HG02885 (cell line): ENCODE data around the gene HEXD.
"Not testable (repeated sequence)": the region's sequence is repeated elsewhere in the genome, so short reads cannot be mapped to it uniquely, and the experiment has no call there.

Experiments used
- ATAC-seq: cut with Tn5 transposase; IDR thresholded peaks from one replicate; pipeline ENCODE4 v1.9.1; 2021; ENCODE audit warnings: mild to moderate bottlenecking; ENCODE audit not compliant: unreplicated experiment, poor library complexity

HEXD gene

GRCh38 chr17:82382220-82382932, 35.8 kb upstream of the HEXD start:
- ATAC-seq = not testable (repeated sequence)

DNA sequence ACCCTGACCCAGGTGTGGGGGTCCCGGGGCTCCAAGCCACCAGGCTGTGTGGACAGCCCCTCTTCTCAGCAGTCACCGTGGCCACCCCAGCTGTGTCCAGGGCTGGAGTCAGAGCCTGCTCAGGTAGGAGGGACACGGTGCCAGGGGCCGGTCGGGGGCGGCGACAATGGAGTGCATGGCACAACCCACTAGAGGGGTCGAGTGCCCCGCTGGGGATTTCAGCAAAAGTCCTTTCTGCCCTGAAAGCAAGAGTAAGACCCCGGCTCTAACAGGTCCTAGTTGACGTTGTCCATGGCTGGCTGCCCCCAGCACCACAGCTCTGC, 35.3 kb upstream of the HEXD start:
- ATAC-seq = no peak

DNA sequence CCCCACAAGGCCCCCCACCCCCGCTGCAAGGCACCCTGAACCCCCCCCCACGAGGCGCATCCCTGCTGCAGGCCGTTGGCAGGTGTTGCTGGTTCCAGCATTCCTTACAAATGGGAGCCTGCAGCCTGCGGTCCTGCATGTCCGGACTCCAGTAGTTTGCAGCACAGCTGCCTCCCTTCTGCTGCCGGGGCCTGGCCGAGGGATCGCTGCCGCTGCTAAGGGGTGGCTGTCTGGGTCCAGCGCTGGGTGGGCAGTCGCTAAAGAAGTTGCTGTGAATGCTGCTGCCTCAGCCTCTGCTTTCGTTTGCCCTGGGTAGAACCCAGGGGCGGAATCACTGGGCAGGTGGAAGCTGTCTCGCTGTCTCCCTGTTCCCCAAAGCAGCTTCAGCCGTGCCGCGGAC, 34.7 kb upstream of the HEXD start:
- ATAC-seq = no peak

DNA sequence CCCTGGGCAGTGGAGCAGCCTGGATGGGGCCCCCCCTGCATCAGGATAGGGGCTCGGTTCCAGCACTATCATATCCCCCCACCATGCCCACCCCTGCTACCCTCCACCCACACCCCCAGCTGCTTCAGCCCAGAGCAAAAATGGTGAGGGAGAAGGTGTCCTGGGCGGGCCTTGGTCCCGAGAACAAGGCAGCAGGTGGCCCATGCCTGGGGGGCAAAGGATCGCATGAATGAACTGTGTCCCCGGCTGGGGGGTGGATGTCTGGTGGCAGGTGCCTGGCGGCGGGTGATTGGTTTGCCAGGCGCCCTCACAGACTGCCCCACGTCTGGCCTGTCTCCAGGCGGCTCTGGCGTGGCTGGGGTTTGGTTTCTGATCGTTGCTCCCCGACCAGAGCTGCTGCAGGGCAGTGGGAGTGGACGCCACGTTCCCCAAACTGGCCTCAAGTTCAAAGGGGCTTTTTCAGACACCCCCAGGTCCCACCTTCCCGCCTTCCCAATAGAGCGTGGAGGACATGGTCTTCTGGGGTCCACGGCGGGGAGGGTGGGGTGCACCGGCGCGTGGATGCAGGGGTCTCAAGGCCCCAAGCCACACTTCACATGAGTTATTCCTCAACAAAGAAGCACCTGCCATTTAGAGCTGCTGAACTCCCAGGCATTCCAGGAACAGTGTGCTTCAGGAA, 34.0 kb upstream of the HEXD start:
- no peak for ATAC-seq

- no peak for ATAC-seq
Measured at GRCh38 chr17:82384730-82385481, 33.2 kb upstream of the HEXD start.

DNA sequence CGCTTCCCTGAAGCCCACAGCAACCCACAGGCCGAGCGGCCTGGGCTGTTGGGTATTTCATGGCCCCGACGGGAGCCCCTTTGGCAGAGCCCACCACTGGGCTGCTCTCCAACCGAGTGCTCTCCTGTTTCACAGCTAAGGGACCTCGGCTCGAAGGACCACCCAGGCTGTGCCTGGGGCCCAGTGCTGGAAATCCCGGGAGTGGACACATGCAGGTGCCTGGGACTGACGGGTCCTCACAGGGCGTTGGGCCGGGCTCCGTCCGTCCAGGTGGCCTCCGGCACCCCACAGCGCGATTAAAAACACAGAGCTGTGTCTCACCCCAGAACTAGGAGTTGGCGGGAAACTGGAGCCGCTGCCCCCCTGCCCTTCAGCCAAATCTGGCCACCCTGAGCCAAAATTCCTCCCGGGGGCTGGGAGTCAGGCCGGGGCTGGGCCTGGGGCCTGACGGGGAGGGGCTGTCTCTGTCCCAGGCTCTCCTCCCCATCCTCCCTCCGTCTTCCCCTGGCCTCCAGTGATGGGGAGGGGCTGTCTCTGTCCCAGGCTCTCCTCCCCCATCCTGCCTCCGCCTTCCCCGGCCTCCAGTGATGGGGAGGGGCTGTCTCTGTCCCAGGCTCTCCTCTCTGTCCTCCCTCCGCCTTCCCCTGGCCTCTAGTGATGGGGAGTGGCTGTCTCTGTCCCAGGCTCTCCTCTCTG, 32.4 kb upstream of the HEXD start:
- ATAC-seq = no peak

- ATAC-seq = no peak
Measured at GRCh38 chr17:82386255-82386831, 31.8 kb upstream of the HEXD start.

GRCh38 chr17:82386881-82387704, 31.1 kb upstream of the HEXD start:
- no peak for ATAC-seq

GRCh38 chr17:82387705-82388106, 30.4 kb upstream of the HEXD start:
- ATAC-seq = no peak

- no peak for ATAC-seq
Measured at GRCh38 chr17:82388223-82388921, 29.8 kb upstream of the HEXD start.

GRCh38 chr17:82388922-82389283, 29.2 kb upstream of the HEXD start:
- no peak for ATAC-seq

GRCh38 chr17:82389379-82389778, 28.8 kb upstream of the HEXD start:
- no peak for ATAC-seq

DNA sequence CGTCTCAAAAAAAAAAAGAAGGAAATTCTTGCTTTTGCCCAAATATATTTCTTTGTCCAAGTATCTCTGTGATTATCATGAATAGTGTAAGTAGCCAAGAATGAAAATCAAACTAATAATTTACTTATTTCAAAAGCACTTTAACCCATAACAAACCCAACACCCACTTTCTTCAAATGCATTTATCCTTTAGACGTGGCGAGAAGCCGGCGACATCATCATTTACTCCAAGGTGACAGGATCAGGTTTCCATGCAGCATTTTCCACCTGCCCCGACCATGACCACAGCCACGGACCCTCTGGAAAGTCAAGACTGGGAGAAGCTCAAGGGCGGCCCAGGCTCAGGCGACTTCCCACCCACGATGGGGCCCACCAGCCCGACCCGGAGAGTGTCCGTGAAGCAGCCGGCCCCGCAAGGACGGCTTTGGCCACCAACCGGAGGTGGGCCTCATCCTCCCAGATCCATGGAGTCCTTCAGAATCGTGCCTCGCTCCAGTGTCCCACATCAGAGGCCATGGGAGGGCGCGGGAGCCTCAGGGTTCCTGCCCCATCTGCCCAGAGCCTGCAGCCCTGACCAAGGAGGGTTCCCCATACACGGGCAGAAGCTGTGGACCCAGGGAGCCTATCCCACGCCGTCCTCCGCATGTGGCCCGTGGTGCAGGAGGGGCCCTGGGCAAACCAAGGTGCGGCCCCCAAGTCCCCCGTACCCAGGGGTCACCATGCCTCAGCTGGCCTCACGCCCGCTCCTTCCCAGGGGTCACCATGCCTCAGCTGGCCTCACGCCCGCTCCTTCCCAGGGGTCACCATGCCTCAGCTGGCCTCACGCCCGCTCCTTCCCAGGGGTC, 27.9 kb upstream of the HEXD start:
- ATAC-seq = no peak

DNA sequence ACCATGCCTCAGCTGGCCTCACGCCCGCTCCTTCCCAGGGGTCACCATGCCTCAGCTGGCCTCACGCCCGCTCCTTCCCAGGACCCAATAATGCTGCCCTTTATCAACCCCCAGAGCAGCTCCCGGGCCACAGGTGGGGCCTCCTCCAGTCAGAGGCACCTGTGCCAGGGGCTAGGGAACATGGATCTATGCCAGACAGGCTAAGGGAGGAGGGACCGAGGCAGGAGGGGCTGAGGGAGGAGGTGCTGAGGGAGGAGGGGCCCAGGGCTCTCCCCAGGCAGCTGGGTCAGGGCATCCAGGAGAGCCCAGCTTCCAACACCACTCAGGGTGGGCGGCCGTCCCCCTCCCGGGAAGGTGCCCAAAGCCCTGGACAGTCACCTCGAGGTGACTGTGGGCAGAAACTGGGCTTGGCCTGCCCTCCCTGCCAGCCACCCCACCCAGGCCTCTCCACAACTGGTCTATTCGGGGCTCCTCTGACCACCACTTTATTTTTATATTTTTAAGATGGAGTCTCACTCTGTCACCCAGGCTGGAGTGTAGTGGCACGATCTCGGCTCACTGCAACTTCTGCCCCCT, 27.2 kb upstream of the HEXD start:
- ATAC-seq = no peak

GRCh38 chr17:82391496-82392066, 26.6 kb upstream of the HEXD start:
- no peak for ATAC-seq

- ATAC-seq = no peak
Measured at GRCh38 chr17:82392209-82392920, 25.8 kb upstream of the HEXD start.

GRCh38 chr17:82392941-82393340, 25.2 kb upstream of the HEXD start:
- ATAC-seq = no peak
